Inferior parietal cortex (tissue), 1 donor: ENCODE measurements around the gene SLC43A2.
"Not testable (repeated sequence)": the region's sequence is repeated elsewhere in the genome, so short reads cannot be mapped to it uniquely, and the experiment has no call there.

Experiments used
- DNase-seq: peaks from one replicate; pipeline ENCODE4 v3.0.0-alpha.2; 2016; ENCODE audit errors: extremely low spot score

Gene SLC43A2

DNA sequence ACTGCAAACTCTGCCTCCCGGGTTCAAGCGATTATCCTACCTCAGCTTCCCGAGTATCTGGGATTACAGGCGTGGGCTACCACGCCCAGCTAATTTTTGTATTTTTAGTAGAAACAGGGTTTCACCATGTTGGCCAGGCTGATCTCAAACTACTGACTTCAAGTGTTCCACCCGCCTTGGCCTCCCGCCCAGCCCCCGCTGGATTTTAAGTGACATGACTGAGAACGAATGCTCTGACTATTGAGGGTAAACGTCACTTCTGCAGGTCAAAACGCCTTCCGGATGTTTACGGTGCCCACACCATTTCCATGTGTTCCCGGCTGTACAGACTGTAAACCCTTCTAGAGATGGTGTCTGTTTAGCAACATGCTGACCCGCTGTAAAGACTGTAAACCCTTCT is 88.8 kb downstream of the SLC43A2 start:
- no peak for DNase-seq

DNA sequence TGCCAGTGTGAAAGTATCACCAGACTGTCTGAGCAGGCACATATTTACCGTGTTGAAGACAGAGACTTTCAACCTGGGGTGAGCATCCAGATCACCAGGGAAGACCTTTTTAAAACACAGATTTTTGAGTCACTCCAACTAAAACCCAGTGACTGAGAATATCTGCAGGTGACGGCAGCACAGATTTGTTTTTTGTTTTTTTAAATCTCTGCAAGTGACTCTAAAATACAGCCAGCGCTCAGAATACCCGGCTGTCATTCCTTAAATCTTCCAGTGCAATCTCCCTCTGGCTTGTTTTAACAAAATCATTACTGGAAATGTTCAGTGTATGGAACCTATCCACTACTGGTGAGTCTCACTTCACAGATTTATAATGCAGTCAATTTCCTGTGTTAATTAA is 92.9 kb downstream of the SLC43A2 start:
- no peak for DNase-seq

DNA sequence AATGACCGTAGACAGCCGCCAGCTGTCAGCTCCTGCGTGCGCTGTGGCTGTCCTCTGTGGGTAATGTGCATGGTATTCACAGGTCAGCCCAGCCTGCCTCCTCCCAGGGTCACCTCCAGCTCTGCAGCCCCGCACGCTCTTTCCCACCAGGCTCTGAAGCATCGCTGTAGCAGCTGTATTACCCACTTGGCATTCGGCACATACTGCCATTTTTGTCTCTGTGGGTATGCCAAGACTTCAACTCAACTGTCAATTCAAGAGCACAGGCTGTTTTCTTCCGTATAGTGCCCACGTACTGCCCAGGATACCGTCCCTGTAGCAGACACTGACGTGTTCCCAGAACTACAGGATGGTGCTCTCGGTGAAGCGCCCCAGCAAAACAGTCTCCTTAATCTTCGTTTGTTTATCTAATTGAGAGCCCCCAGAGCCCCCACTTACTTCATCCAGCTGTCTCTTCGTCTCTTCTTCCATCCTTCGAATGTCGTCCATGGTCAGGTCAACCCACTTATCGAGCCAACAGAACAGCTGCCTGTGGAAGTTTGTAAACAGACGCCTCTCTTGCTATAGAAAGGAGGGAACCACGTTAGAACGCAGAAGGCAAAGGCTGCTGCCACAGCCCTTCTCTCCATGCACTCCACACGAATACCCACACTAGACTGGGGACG is 94.8 kb downstream of the SLC43A2 start:
- DNase-seq, result peak; percentile 32

DNA sequence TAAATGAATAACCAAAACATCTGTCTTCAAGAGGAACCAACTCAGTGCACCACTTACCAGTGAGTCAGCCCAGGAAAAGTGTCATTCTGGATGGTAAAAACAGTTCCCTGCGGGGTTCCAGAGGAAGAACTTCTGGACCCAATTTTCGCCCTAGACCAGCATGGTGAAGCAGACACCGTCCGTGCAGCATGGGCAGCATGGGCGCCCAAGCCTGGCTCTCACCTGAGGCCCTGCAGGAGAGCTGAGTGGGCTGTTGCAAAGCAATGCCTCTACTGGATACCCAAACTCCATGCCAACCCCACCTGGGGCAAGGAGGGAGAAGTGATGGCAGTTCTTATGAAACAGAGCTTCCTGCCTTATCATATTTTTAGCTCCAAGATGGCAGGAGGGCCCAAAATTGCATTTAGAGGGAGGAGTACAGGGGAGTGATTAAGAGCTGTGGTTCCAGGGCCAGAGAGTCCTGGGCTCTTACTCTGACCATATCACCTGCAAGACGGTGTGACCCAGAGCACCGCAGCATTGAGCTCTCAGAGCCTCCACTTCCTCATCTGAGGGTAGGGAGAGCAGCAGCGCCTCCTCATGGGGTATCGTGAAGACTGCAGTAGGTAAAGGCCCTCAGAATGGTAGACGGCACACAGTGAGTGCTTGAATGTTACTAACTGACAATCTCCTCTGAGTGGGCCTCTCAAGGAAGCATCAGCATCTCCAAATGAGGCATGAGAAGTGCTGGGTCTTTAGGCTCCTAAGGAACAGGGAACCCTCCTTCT is 95.6 kb downstream of the SLC43A2 start:
- DNase-seq, result peak; percentile 19

DNA sequence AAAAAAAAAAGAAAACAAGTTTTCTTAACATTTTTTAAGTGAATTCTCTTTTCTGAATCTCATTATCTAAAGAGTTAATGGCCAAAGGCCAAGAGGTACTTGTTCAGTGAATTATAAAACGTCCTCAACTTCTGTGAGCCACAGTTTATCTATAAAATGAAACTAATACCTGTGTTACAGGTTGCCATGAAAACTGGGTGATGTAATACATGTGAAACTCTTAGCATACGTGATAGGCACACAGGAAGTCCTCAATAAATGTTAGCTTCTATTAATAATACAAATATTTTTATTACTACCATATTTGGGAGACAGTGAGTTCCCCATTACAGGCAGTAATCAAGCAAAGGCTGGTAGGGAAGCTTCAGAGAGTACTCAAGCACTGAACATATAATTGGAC is 98.8 kb downstream of the SLC43A2 start:
- DNase-seq, result no peak

DNA sequence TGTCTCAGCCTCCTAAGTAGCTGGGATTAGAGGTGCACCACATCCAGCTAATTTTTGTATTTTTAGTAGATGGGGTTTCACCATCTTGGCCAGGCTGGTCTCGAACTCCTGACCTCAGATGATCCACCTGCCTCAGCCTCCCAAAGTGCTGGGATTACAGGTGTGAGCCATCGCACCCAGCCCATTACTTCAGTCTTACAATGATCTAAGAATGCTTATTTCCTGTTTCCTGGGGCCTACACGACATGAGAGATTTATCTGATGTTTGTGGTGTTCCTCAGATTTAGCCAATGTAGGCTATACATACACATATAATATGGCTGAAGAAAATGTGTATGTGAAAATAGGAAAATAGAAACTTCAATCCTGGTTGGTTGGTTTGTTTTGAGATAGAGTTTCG is 101.8 kb downstream of the SLC43A2 start:
- not testable (repeated sequence) for DNase-seq

DNA sequence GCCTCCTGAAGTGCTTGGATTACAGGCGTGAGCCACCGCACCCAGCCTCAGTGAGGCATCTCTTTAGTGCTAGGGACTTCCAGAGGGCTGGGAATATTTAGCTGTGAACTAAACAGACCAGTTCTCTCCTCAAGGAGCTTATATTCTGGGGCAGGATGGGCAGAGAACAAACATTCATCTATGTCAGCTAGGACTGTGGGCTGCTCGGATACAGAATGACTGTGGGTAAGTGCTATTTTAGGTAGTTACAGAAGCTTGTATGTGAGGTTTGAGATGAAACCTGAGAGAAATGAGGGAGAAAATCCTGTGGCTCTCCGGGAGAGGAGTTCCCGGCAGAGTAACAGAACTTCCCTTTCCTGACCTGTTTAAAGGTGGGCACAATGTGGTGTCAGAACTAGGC is 106.0 kb downstream of the SLC43A2 start:
- DNase-seq, result no peak

DNA sequence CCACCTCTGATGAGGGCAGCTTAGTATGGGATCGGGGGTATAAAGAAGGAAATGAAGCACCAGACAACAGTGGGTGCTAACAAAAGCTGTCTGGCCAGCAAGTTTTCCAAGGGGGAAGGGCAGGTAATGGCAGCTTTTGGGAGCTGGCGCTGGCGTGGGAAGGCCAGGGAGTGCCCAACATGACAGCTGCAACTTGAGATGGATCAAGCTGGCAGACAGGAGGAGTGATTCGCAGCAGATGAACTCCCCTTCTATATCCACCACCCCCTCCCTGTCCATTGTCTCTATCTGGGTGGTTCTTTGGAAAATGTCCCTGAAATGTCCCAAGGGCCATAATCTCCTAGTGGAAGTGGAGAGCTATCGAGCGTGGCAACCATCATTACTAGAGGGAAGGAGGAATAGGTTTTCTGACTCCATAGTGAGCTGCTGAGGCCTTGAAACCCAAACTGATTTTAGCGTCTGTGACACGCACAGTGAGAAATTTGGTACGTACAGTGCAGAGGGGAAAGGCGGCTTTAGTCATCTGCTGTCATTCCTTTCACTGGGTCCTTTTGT is 107.5 kb downstream of the SLC43A2 start:
- no peak for DNase-seq

DNA sequence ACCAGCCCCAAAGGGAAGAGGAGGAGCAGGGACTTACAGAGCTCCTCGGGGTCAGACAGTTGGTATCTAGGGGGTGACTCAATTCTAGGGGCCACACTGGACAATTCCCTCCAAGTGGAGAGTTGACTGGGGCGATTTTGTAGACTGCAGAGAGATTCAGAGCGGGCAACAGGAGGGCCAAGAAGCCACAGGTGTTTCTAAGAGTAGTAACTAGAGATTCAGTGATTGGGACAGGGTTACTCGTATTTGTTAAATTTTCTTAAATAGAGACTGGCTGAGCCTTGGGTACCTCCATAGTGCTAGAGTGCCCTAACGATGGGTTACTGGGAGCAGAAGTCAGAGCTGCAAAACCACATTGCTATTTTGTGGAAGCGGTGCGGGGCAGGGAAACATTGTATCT is 109.0 kb downstream of the SLC43A2 start:
- DNase-seq, result no peak
